Stomach (tissue), 9 donors: Measurements from ENCODE around the gene RIPPLY2. TPM values are rescaled to one million over a fixed set of nuclear protein-coding genes. Genes with fewer than 3 reads are reported as not detected.

Experiments used
- DNase-seq, 2 donors: peaks; one replicate each; pipeline versions ENCODE4 v3.0.0 to v3.0.0-alpha.2; 2013 to 2019
- H3K27ac ChIP-seq, 5 donors: fragments of 200-600 bp in 4 of 5; sonication (generic) in 4 of 5; one replicate each; pipeline ENCODE4 v1.5.1; 2013 to 2019; ENCODE audit warnings: mild to moderate bottlenecking in 1 of 5, moderate library complexity in 1 of 5
- H3K27me3 ChIP-seq, 3 donors: fragments of 200-600 bp; sonication (generic); one replicate each; pipeline ENCODE4 v1.5.1; 2017 to 2019; ENCODE audit warnings: mixed run types in 1 of 3
- H3K36me3 ChIP-seq, 4 donors: fragments of 200-600 bp; sonication (generic); 1 replicate in 3 of 4; 2 replicates in 1 of 4; pipeline ENCODE4 v1.5.1; 2016 to 2019
- H3K4me1 ChIP-seq, 4 donors: fragments of 200-600 bp; sonication (generic); one replicate each; pipeline ENCODE4 v1.5.1; 2016 to 2019
- H3K4me3 ChIP-seq, 4 donors: fragments of 200-600 bp; sonication (generic) in 3 of 4; one replicate each; pipeline ENCODE4 v1.5.1; 2016 to 2019; ENCODE audit warnings: mild to moderate bottlenecking in 1 of 4
- H3K9me3 ChIP-seq, 4 donors: fragments of 200-600 bp; sonication (generic); one replicate each; pipeline ENCODE4 v1.5.1; 2016 to 2019
- CTCF ChIP-seq, 7 experiments: fragments of 450-650 bp in 4 of 7; fragments of 200-600 bp in 3 of 7; sonication (generic) in 3 of 7; IDR thresholded peaks; one replicate each; pipeline ENCODE4 v1.5.1; 2016 to 2019; ENCODE audit warnings: antibody characterized with exemption in 7 of 7, control low read depth in 2 of 7, mild to moderate bottlenecking in 1 of 7
- EP300 ChIP-seq: sonication (generic); formaldehyde crosslinking; IDR thresholded peaks from one replicate; pipeline ENCODE4 v1.6.1; 2017; ENCODE audit warnings: antibody characterized with exemption
- POLR2A ChIP-seq, 4 donors: fragments of 450-650 bp; IDR thresholded peaks; one replicate each; pipeline ENCODE4 v1.6.1; 2016; ENCODE audit warnings: antibody characterized with exemption in 4 of 4, control low read depth in 2 of 4, mild to moderate bottlenecking in 1 of 4, moderate library complexity in 1 of 4
- POLR2AphosphoS5 ChIP-seq, 3 donors: sonication (generic); formaldehyde crosslinking; IDR thresholded peaks; one replicate each; pipeline ENCODE4 v1.6.1; 2016; ENCODE audit warnings: antibody characterized with exemption in 3 of 3
- WGBS, 5 donors: extraction: QIAGEN DNeasy Blood & Tissue Kit in 3 of 5; methylation state at CpG; one replicate each; pipeline versions ENCODE4 v1.1.5 to v1.1.7; 2013 to 2018; 5-methylcytosine and 5-hydroxymethylcytosine counted together
- intact Hi-C: fragments of 100-400 bp; cut with DNase I; formaldehyde crosslinking; loops from one replicate; pipeline ENCODE4 v1.15.1; 2023; ENCODE audit warnings: low total_unique reads
- polyA plus RNA-seq, 3 donors: library from polyadenylated mRNA; stranded (reverse); fragments of 200-250 nt; gene quantifications; one replicate each; pipeline ENCODE4 v1.2.3, GENCODE V29; 2013
- total RNA-seq, 5 donors: library from RNA; depleted of rRNA; stranded (reverse); fragments of >200 nt; gene quantifications; one replicate each; pipeline versions ENCODE4 v1.1.0 to v1.2.3, GENCODE V29; 2014 to 2016
- donor health status: healthy with polysubstance abuse.
- donor health status: Bipolar disorder and iron deficiency.
- donor health status: healthy.

RIPPLY2 gene
- total and polyA plus RNA-seq, 8 donors, result 1.00 to 1.5 TPM; not detected in 6

DNA sequence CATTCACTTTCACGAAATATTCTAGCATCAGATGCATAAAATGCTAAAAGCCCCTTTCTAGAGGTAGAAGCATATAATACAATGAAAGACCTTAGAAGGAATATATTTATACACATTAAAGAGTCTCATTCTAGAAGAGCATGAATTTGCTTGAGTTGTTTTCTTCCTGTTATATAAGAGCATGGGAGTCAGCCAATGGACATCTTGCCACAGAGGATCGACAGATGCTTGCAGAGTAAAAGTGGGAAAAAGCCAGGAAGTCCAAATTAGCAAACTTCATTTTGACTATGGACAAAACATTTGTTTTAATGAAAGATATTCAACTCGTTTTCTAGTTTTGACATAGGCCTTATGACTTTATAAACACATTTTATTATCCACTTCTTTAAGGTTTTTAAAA lies 44.2 kb upstream of the RIPPLY2 start:
- 47 to 58% (median 57%) methylated on average over 3 of the region's 3 CpGs for WGBS, 5 donors
- intact Hi-C loops, result no loop called here

DNA sequence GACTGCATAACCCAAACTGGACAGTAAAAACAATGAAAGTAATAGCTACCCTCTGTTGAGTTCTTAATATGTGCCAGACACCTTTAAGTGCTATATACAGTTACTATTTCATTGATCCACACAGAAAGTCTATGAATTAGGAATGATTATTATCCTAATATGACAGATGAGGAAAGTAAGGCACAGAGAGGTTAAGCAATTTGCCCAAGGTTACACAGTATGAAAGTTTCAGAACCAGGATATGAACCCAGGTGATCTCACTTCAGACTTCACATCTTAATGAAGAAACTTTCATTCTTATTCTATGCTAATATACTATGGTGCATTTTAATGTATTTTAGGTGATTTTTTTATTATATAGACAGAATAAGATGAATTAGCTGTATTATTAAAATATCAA lies 40.6 kb upstream of the RIPPLY2 start:
- intact Hi-C loops, result no loop called here
- Histone ChIP-seq H3K4me1 (no peaks in the 10 kb centered on the region), H3K27me3 (no peaks in the 10 kb centered on the region), H3K4me3 (no peak overlapping the region), H3K27ac (no peak overlapping the region), H3K36me3 (no peaks in the 10 kb centered on the region), H3K9me3 (no peaks in the 10 kb centered on the region)
- no peak for TF ChIP-seq EP300
- DNase-seq, result no peak

More for the DNA sequence above, 44.2 kb upstream of the RIPPLY2 start:
- Histone ChIP-seq H3K36me3 (no peaks in the 10 kb centered on the region), H3K27me3 (no peaks in the 10 kb centered on the region), H3K4me3 (no peak overlapping the region), H3K4me1 (no peaks in the 10 kb centered on the region), H3K27ac (no peak overlapping the region), H3K9me3 (no peaks in the 10 kb centered on the region)
- DNase-seq, result no peak
- TF ChIP-seq EP300, result no peak
- no peak for TF ChIP-seq POLR2AphosphoS5 (IDR thresholded peaks at IDR 0.05)
- no peak for TF ChIP-seq POLR2A (IDR thresholded peaks at IDR 0.05)
- no peak for TF ChIP-seq CTCF (IDR thresholded peaks at IDR 0.05)

DNA sequence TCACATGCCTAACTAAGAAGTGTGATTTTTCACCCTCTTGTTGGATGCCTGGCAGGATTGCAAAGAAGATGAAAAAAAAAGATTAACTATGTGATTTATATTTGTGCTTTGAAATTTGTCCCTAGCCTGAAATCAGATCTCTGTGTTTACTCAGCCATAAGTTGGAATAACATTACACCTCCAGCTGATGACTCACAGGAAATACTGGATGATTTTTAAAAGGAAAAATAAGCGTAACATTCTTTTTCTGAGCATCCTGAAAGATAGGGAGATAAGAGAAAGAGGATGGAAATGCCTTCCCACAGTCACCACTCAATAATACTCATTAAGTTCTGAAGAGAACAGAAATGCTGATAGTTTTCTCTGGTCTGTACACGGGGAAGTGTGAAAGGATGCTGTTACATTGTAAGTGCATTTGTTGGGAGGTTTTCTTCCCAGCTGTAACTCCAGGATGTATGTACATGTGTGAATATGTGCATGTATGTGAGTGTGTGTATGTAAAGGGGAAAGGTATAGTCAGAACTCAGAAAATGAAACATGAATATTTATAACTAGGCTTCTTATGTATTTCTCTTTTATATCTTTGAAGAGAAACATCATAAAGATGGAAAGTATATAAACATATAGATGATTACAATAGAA lies 37.4 kb upstream of the RIPPLY2 start:
- 21 to 36% (median 23%) methylated on average over 2 of the region's 2 CpGs for WGBS, 5 donors
- Histone ChIP-seq H3K36me3 (no peaks in the 10 kb centered on the region), H3K9me3 (no peaks in the 10 kb centered on the region), H3K27me3 (no peaks in the 10 kb centered on the region), H3K27ac (no peak overlapping the region), H3K4me3 (no peak overlapping the region), H3K4me1 (no peaks in the 10 kb centered on the region)
- TF ChIP-seq EP300, result no peak
- no peak for TF ChIP-seq CTCF (IDR thresholded peaks at IDR 0.05)
- TF ChIP-seq POLR2AphosphoS5 (IDR thresholded peaks at IDR 0.05), result no peak
- no peak for TF ChIP-seq POLR2A (IDR thresholded peaks at IDR 0.05)
- DNase-seq, result no peak
- intact Hi-C loops, result no loop called here

DNA sequence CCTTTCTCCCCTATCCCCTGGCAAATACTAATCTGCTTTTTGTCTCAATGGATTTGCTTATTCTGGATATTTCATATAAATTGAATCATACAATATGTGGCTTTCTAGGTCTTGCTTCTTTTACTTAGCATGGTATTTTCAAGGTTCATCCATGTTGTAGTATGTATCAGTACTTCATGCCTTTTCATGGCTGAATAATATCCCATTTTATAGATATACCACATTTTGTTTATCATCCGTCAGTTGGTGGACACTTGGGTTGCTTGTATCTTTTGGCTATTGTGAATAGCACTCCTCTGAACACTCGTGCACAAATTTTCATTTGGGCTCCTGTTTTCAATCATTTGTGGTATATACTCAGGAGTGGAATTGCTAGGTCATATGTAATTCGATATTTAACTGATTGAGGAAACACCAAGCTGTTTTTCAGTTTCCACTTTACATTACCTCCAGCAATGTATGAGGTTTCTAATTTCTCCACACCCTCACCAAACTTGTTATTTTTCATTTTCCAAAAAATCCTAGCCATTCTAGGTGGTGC lies 30.5 kb upstream of the RIPPLY2 start:
- Histone ChIP-seq H3K4me3 (no peak overlapping the region), H3K9me3 (no peaks in the 10 kb centered on the region), H3K27ac (no peak overlapping the region), H3K4me1 (peaks cover 4 to 18% (median 11%) of the 10 kb centered on the region in 4 donors), H3K27me3 (no peaks in the 10 kb centered on the region), H3K36me3 (no peaks in the 10 kb centered on the region)
- DNase-seq, result no peak
- TF ChIP-seq CTCF (IDR thresholded peaks at IDR 0.05), result no peak
- TF ChIP-seq POLR2AphosphoS5 (IDR thresholded peaks at IDR 0.05), result no peak
- intact Hi-C loops, result no loop called here
- WGBS, 5 donors, result 83 to 88% (median 84%) methylated on average over 3 of the region's 3 CpGs

- peak overlapping the region in 1 of 5 donors; percentile 18 for H3K27ac ChIP-seq
- no peaks in the 10 kb centered on the region for H3K36me3 ChIP-seq
- WGBS, 5 donors, result 4 to 14% (median 6%) methylated on average over 3 of the region's 3 CpGs
- peak in 1 of 3 donors; percentile 51 for TF ChIP-seq POLR2AphosphoS5 (IDR thresholded peaks at IDR 0.05)
- no peak for TF ChIP-seq CTCF (IDR thresholded peaks at IDR 0.05)
- TF ChIP-seq POLR2A (IDR thresholded peaks at IDR 0.05), result no peak
- TF ChIP-seq EP300, result no peak
- H3K4me1 ChIP-seq, result peaks cover 4 to 18% (median 11%) of the 10 kb centered on the region in 4 donors
- H3K9me3 ChIP-seq, result no peaks in the 10 kb centered on the region
- DNase-seq, result peak; percentile 30 to 34
- intact Hi-C loops, result no loop called here
- no peaks in the 10 kb centered on the region for H3K27me3 ChIP-seq
- no peak overlapping the region for H3K4me3 ChIP-seq
These were observed 28.8 kb upstream of the RIPPLY2 start for GRCh38 chr6:83824388-83824801.
